ENCODE results near the gene AATF.

AATF gene

DNA sequence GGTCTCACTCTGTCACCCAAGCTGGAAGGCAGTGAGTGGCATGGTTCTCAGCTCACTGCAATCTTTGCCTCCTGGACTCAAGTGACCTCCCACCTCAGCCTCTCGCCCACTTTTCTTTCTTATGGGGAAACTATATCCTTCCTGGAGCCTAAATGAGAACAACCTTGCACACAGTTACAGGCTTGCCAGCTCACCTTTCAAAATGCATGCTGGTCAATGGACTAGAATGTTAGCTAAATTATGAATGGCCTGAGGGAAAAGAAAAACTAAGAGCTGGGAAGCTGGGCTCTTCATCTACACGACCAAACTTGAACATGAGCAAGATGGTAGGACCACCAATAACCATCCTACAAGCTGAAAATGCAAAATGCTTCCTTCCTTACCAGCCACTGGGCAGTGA lies 22.1 kb upstream of the AATF start:
- no peaks in the 10 kb centered on the region for H3K9me3 ChIP-seq
- H3K4me1 ChIP-seq (ENCODE audit: control insufficient read depth in 1 of 2, insufficient read depth in 1 of 2, low read depth in 1 of 2, low read length in 1 of 2): peaks cover 8 to 9% of the 10 kb centered on the region in 2 experiments
- H3K27ac ChIP-seq: no peak overlapping the region
- TF ChIP-seq, protein P1, sequence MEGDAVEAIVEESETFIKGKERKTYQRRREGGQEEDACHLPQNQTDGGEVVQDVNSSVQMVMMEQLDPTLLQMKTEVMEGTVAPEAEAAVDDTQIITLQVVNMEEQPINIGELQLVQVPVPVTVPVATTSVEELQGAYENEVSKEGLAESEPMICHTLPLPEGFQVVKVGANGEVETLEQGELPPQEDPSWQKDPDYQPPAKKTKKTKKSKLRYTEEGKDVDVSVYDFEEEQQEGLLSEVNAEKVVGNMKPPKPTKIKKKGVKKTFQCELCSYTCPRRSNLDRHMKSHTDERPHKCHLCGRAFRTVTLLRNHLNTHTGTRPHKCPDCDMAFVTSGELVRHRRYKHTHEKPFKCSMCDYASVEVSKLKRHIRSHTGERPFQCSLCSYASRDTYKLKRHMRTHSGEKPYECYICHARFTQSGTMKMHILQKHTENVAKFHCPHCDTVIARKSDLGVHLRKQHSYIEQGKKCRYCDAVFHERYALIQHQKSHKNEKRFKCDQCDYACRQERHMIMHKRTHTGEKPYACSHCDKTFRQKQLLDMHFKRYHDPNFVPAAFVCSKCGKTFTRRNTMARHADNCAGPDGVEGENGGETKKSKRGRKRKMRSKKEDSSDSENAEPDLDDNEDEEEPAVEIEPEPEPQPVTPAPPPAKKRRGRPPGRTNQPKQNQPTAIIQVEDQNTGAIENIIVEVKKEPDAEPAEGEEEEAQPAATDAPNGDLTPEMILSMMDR (IDR thresholded peaks at IDR 0.05): no peak
- H3K36me3 ChIP-seq: no peaks in the 10 kb centered on the region
- H3K27me3 ChIP-seq: peaks cover 98% of the 10 kb centered on the region
- H3K4me3 ChIP-seq (ENCODE audit: low read depth in 1 of 2, low read length in 1 of 2): no peak overlapping the region

DNA sequence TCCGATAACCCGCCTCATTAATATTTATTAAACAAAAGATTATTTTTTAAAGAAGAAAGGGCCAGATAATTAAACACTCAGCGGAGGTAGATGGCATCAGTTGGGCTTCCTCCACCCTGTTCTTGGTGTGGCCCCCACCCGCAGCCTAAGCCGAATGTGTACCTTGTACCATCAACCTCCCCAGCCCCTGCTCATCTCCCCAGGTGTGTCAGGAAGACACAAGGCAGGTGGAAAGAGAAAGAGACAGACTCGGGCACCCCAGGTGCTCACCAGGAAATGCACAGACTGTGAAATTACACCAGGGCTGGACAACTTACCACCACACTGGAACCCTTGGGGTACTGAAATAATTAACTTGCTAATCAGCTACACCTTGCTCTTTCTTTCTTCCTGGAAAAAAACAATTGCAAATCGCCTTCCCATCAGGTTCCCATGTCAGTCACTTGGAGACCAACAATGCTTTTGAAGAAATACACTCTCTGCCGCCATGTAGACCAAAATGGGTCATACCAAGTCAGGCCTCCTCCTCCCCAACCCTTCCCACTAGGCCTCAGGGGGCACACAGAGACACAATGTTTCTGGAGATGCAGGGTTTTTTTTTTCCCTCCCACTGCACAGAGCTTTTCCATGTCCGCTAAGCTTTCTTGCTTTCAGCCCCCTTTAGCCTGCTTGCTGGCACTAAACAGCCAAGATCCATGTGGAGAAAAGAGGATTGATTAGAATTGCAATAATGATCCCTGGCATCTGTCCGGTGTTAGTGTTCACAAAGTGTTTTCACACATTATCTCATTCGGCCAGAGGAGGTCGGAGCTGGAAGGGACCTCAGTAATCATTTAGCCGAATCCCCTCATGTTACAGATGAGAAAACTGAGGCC lies 20.0 kb upstream of the AATF start:
- Histone ChIP-seq H3K27me3 (peaks cover 98% of the 10 kb centered on the region), H3K4me1 (ENCODE audit: control insufficient read depth in 1 of 2, insufficient read depth in 1 of 2, low read depth in 1 of 2, low read length in 1 of 2) (peaks cover 8 to 24% of the 10 kb centered on the region in 2 experiments), H3K27ac (no peak overlapping the region), H3K9me3 (no peaks in the 10 kb centered on the region), H3K36me3 (no peaks in the 10 kb centered on the region), H3K4me3 (ENCODE audit: low read depth in 1 of 2, low read length in 1 of 2) (peak overlapping the region; percentile 27 to 43)
- TF ChIP-seq, protein P1 (IDR thresholded peaks at IDR 0.05): no peak

DNA sequence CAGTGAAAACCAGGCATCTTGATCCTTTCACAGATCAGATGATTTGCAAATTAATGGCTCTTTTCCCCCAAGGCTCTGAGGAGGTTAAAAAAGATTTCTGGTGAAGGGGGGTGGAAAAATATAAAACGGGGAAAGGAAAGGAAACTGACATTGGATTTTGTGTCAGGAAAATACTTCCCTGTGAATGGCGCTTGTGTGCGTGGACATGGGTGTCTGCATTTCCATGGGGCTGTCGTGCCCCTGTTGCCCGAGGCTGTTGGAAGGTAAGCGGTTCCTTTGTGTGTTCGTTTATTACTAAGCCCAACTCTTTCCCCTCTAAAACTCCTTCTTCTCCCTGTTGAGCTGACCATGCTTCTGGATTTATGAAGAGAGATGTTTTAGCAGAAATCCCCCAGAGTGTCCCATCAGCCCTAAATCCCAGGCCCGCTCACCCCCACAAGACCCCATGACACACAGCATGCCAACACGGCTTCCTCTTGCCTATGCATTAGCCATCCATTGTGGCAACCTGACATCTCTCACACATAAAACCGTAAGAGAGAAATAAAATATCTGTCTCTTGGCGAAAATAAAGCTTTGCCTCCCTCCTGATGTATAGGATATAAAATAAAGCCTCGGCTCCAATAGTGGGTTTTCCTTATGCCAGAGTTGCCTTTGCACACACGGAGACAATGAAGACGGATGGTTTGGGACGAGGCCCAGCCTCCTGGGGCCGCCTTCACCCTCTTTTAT lies 18.7 kb upstream of the AATF start:
- no peak overlapping the region for H3K27ac ChIP-seq
- TF ChIP-seq, protein P1 (IDR thresholded peaks at IDR 0.05): no peak
- no peak overlapping the region for H3K4me3 ChIP-seq (ENCODE audit: low read depth in 1 of 2, low read length in 1 of 2)
- peaks cover 100% of the 10 kb centered on the region for H3K27me3 ChIP-seq
- peaks cover 15 to 36% of the 10 kb centered on the region in 2 experiments for H3K4me1 ChIP-seq (ENCODE audit: control insufficient read depth in 1 of 2, insufficient read depth in 1 of 2, low read depth in 1 of 2, low read length in 1 of 2)
- H3K36me3 ChIP-seq: no peaks in the 10 kb centered on the region
- H3K9me3 ChIP-seq: no peaks in the 10 kb centered on the region

DNA sequence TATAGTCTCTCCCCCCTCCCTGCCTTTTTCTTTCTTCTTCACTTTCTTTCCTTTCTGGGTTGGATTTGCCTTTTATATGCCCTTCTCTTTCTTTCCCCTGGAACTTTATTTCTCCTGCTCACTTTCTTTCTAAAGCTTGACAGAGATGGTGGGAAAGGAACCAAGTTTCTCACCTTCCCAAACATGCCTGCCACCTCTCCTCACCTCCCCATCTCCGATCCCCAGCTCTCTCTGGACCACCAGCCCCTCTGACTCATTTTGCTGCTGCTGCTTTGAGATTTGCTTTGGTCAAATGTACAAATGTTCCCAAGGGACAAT lies 18.2 kb upstream of the AATF start:
- no peaks in the 10 kb centered on the region for H3K9me3 ChIP-seq
- peaks cover 19 to 41% of the 10 kb centered on the region in 2 experiments for H3K4me1 ChIP-seq (ENCODE audit: control insufficient read depth in 1 of 2, insufficient read depth in 1 of 2, low read depth in 1 of 2, low read length in 1 of 2)
- no peak overlapping the region for H3K27ac ChIP-seq
- H3K36me3 ChIP-seq: no peaks in the 10 kb centered on the region
- H3K4me3 ChIP-seq (ENCODE audit: low read depth in 1 of 2, low read length in 1 of 2): no peak overlapping the region
- TF ChIP-seq, protein P1 (IDR thresholded peaks at IDR 0.05): no peak
- peaks cover 100% of the 10 kb centered on the region for H3K27me3 ChIP-seq

DNA sequence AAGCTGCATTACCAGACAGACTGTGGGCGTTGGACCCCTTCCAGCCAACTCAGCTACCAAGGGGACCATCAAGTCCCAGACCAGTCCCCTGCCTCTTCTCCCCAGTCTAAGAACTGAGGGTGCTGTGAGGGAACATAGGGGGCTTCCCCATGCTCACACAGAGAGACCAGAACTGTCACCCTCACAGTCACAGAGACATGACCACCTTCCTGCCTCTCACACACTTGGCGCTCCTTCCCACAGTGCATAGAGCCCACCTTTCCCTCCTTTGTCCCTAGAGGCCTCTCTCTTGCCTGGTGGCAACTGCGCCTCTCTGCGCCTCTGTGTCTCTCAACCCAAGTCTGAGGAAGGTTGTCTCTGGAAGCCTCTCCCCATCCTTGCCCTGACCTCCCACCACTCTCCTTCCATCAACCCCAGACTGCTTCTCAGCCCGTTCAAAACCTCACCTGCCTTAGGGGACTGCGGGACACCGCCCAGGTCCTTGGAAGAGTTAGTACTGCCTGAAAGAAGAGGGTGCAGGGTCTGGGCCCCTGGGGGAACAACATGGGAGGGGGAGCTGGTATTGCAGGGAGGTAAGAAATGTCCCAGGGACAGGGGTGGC lies 17.6 kb upstream of the AATF start:
- TF ChIP-seq, protein P1 (IDR thresholded peaks at IDR 0.05): no peak
- no peaks in the 10 kb centered on the region for H3K36me3 ChIP-seq
- H3K4me1 ChIP-seq (ENCODE audit: control insufficient read depth in 1 of 2, insufficient read depth in 1 of 2, low read depth in 1 of 2, low read length in 1 of 2): peaks cover 24 to 48% of the 10 kb centered on the region in 2 experiments

More for the DNA sequence above, 17.6 kb upstream of the AATF start:
- Histone ChIP-seq H3K27ac (no peak overlapping the region), H3K9me3 (no peaks in the 10 kb centered on the region), H3K4me3 (ENCODE audit: low read depth in 1 of 2, low read length in 1 of 2) (no peak overlapping the region), H3K27me3 (peaks cover 100% of the 10 kb centered on the region)
